Neural crest cell (in vitro differentiated cells): Measurements from ENCODE around the gene SH3RF3. TPM values are rescaled to one million over a fixed set of nuclear protein-coding genes. Genes with fewer than 3 reads are reported as not detected.

Experiments used
- DNase-seq: peaks from one replicate; pipeline ENCODE4 v3.0.0; 2021; ENCODE audit warnings: low read depth, mixed read lengths, low spot score
- H3K27ac Mint-ChIP-seq: one replicate; pipeline ENCODE4 v1.8.0; 2021; ENCODE audit warnings: mild to moderate bottlenecking, mixed read lengths; ENCODE audit not compliant: unreplicated experiment
- H3K27me3 Mint-ChIP-seq: 2 replicates; pipeline ENCODE4 v1.8.0; 2021; ENCODE audit warnings: low read depth, mild to moderate bottlenecking, mixed read lengths
- H3K36me3 Mint-ChIP-seq: 2 replicates; pipeline ENCODE4 v1.8.0; 2021; ENCODE audit warnings: low read depth, mild to moderate bottlenecking, mixed read lengths
- H3K4me1 Mint-ChIP-seq: 2 replicates; pipeline ENCODE4 v1.8.0; 2021; ENCODE audit warnings: mixed read lengths
- H3K4me3 Mint-ChIP-seq: one replicate; pipeline ENCODE4 v1.8.0; 2021; ENCODE audit warnings: mild to moderate bottlenecking, mixed read lengths
- H3K9me3 Mint-ChIP-seq: 2 replicates; pipeline ENCODE4 v1.8.0; 2021; ENCODE audit warnings: mixed read lengths
- total RNA-seq: library from RNA; stranded (reverse); gene quantifications from 2 replicates; pipeline ENCODE4 v1.2.1, GENCODE V29; 2021
- TF ChIP-seq, protein P1 (sequence below): fragments of 200-600 bp; sonication (generic); conservative IDR thresholded peaks from 2 replicates; pipeline ENCODE4 v1.5.0; 2021; ENCODE audit warnings: antibody characterized with exemption, mild to moderate bottlenecking

Gene SH3RF3
- total RNA-seq, 1 donor from 2014 or later: 0.70 TPM

GRCh38 chr2:109246616-109247015 lies 117.6 kb downstream of the SH3RF3 start:
- H3K36me3 Mint-ChIP-seq: no peaks in the 10 kb centered on the region
- H3K27ac Mint-ChIP-seq: no peak overlapping the region
- H3K4me3 Mint-ChIP-seq: no peak overlapping the region
- TF ChIP-seq, protein P1, sequence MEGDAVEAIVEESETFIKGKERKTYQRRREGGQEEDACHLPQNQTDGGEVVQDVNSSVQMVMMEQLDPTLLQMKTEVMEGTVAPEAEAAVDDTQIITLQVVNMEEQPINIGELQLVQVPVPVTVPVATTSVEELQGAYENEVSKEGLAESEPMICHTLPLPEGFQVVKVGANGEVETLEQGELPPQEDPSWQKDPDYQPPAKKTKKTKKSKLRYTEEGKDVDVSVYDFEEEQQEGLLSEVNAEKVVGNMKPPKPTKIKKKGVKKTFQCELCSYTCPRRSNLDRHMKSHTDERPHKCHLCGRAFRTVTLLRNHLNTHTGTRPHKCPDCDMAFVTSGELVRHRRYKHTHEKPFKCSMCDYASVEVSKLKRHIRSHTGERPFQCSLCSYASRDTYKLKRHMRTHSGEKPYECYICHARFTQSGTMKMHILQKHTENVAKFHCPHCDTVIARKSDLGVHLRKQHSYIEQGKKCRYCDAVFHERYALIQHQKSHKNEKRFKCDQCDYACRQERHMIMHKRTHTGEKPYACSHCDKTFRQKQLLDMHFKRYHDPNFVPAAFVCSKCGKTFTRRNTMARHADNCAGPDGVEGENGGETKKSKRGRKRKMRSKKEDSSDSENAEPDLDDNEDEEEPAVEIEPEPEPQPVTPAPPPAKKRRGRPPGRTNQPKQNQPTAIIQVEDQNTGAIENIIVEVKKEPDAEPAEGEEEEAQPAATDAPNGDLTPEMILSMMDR: no peak
- no peaks in the 10 kb centered on the region for H3K4me1 Mint-ChIP-seq
- no peaks in the 10 kb centered on the region for H3K27me3 Mint-ChIP-seq
- no peak for DNase-seq
- no peaks in the 10 kb centered on the region for H3K9me3 Mint-ChIP-seq

GRCh38 chr2:109247340-109247739 lies 118.3 kb downstream of the SH3RF3 start:
- Mint-ChIP-seq H3K27me3 (no peaks in the 10 kb centered on the region), H3K36me3 (no peaks in the 10 kb centered on the region), H3K27ac (peak overlapping the region; percentile 85), H3K4me1 (no peaks in the 10 kb centered on the region), H3K9me3 (no peaks in the 10 kb centered on the region), H3K4me3 (no peak overlapping the region)
- TF ChIP-seq, protein P1: no peak
- no peak for DNase-seq

GRCh38 chr2:109247812-109248211 lies 118.8 kb downstream of the SH3RF3 start:
- TF ChIP-seq, protein P1: no peak
- no peaks in the 10 kb centered on the region for H3K36me3 Mint-ChIP-seq
- no peaks in the 10 kb centered on the region for H3K4me1 Mint-ChIP-seq
- H3K9me3 Mint-ChIP-seq: no peaks in the 10 kb centered on the region
- H3K27me3 Mint-ChIP-seq: no peaks in the 10 kb centered on the region
- no peak for DNase-seq
- H3K4me3 Mint-ChIP-seq: no peak overlapping the region
- no peak overlapping the region for H3K27ac Mint-ChIP-seq

DNA sequence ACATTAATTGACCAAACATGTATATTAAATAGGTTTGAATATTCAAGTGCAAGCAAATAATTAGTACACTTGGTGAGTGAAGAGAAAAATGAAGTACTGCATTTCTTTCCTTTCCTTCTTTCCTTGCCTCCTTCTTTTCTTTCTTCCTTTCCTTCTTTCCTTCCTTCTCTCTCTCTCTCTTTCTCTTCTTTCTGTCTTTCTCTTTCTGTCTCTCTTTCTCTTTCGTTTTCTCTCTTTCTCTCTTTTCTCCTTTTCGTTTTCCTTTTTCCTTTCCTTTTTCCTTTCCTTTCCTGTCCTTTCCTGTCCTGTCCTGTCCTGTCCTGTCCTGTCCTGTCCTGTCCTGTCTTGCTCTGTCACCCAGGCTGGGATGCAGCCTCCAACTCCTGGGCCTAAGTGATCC lies 119.6 kb downstream of the SH3RF3 start:
- H3K4me1 Mint-ChIP-seq: no peaks in the 10 kb centered on the region
- H3K9me3 Mint-ChIP-seq: no peaks in the 10 kb centered on the region
- DNase-seq: no peak
- no peaks in the 10 kb centered on the region for H3K27me3 Mint-ChIP-seq
- TF ChIP-seq, protein P1: no peak
- no peak overlapping the region for H3K4me3 Mint-ChIP-seq
- H3K27ac Mint-ChIP-seq: no peak overlapping the region
- H3K36me3 Mint-ChIP-seq: no peaks in the 10 kb centered on the region

- H3K27ac Mint-ChIP-seq: no peak overlapping the region
- H3K9me3 Mint-ChIP-seq: no peaks in the 10 kb centered on the region
- no peaks in the 10 kb centered on the region for H3K4me1 Mint-ChIP-seq
- H3K27me3 Mint-ChIP-seq: no peaks in the 10 kb centered on the region
- TF ChIP-seq, protein P1: no peak
- H3K4me3 Mint-ChIP-seq: no peak overlapping the region
- H3K36me3 Mint-ChIP-seq: no peaks in the 10 kb centered on the region
- DNase-seq: no peak
Observed at GRCh38 chr2:109253217-109253616, 124.2 kb downstream of the SH3RF3 start.
